Measurements from ENCODE around the gene CUX1.

DNA sequence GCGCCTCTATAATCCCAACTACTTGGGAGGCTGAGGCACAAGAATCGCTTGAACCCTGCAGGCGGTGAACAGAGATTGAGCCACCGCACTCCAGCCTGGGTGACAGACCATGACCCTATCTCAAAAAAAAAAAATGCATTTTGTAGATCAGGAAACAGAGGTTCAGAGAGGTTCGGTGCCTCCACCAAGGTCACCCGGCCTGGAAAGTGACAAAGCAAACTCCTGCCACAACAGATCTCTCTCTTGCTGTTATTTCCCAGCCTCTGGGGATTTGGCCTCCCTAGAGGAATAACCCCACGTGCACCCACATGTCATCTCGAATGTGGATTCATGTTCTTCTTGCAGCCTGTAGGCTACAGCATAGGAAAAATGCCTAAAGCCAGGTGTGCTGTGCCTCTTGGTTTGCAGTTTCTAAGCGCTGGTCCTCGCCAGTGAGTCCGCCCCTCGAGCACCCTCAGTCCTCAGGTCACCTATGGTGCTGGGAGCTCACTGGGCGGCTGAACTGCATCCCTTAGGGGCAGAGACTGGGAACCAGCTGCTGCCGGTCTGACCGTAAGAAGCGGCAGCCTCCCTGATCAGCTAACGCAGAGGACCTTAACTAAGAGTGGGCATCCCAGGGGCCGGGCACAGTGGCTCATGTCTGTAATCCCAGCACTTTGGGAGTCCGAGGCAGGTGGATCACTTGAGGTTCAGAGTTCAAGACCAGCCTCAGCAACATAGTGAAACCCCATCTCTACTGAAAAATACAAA is 417.6 kb downstream of the CUX1 start:
- TF ChIP-seq EZH2 (IDR thresholded peaks at IDR 0.05; ENCODE audit: insufficient read depth, low read length), result no peak
- no peak for TF ChIP-seq CTCF (IDR thresholded peaks at IDR 0.05; ENCODE audit: insufficient read depth, low read depth, low read length)

Measured in astrocyte (in vitro differentiated cells and primary cell).